Measurements from ENCODE around the gene MNDA.

Gene MNDA

GRCh38 chr1:158830074-158830677, 975 bp upstream of the MNDA start:
- no peak overlapping the region for H3K27ac ChIP-seq
- H3K27me3 ChIP-seq (ENCODE audit: control insufficient read depth, insufficient read depth, low read length), result no peaks in the 10 kb centered on the region
- H3K4me3 ChIP-seq (ENCODE audit: low read depth, low read length), result no peak overlapping the region
- H3K79me2 ChIP-seq, result no peaks in the 10 kb centered on the region
- no peaks in the 10 kb centered on the region for H3K36me3 ChIP-seq (ENCODE audit: control insufficient read depth, insufficient read depth, low read length)
- H3K9ac ChIP-seq, result no peak overlapping the region
- no peak overlapping the region for H3K4me2 ChIP-seq (ENCODE audit: low read length)
- TF ChIP-seq CTCF (IDR thresholded peaks at IDR 0.05), result no peak
- no peak overlapping the region for H2AFZ ChIP-seq
- no peaks in the 10 kb centered on the region for H3K4me1 ChIP-seq
- no peaks in the 10 kb centered on the region for H3K9me3 ChIP-seq (ENCODE audit: control insufficient read depth, low read length)

GRCh38 chr1:158833264-158833663, 2.1 kb downstream of the MNDA start:
- H3K36me3 ChIP-seq (ENCODE audit: control insufficient read depth, insufficient read depth, low read length), result no peaks in the 10 kb centered on the region
- no peaks in the 10 kb centered on the region for H3K9me3 ChIP-seq (ENCODE audit: control insufficient read depth, low read length)
- no peaks in the 10 kb centered on the region for H3K79me2 ChIP-seq
- no peak overlapping the region for H3K4me3 ChIP-seq (ENCODE audit: low read depth, low read length)
- H2AFZ ChIP-seq, result no peak overlapping the region
- no peak overlapping the region for H3K27ac ChIP-seq
- H3K9ac ChIP-seq, result no peak overlapping the region
- no peak for TF ChIP-seq CTCF (IDR thresholded peaks at IDR 0.05)
- no peaks in the 10 kb centered on the region for H3K27me3 ChIP-seq (ENCODE audit: control insufficient read depth, insufficient read depth, low read length)
- no peaks in the 10 kb centered on the region for H3K4me1 ChIP-seq
- no peak overlapping the region for H3K4me2 ChIP-seq (ENCODE audit: low read length)

GRCh38 chr1:158836038-158836437, 4.9 kb downstream of the MNDA start:
- TF ChIP-seq CTCF (IDR thresholded peaks at IDR 0.05), result no peak
- no peaks in the 10 kb centered on the region for H3K27me3 ChIP-seq (ENCODE audit: control insufficient read depth, insufficient read depth, low read length)
- H3K9ac ChIP-seq, result no peak overlapping the region
- H3K4me2 ChIP-seq (ENCODE audit: low read length), result no peak overlapping the region
- no peak overlapping the region for H2AFZ ChIP-seq
- H3K36me3 ChIP-seq (ENCODE audit: control insufficient read depth, insufficient read depth, low read length), result no peaks in the 10 kb centered on the region
- no peaks in the 10 kb centered on the region for H3K4me1 ChIP-seq
- no peak overlapping the region for H3K27ac ChIP-seq
- H3K79me2 ChIP-seq, result no peaks in the 10 kb centered on the region
- H3K9me3 ChIP-seq (ENCODE audit: control insufficient read depth, low read length), result no peaks in the 10 kb centered on the region
- no peak overlapping the region for H3K4me3 ChIP-seq (ENCODE audit: low read depth, low read length)

- no peaks in the 10 kb centered on the region for H3K36me3 ChIP-seq (ENCODE audit: control insufficient read depth, insufficient read depth, low read length)
- no peak overlapping the region for H3K4me3 ChIP-seq (ENCODE audit: low read depth, low read length)
- no peak overlapping the region for H3K4me2 ChIP-seq (ENCODE audit: low read length)
- H3K9me3 ChIP-seq (ENCODE audit: control insufficient read depth, low read length), result no peaks in the 10 kb centered on the region
- TF ChIP-seq CTCF (IDR thresholded peaks at IDR 0.05), result no peak
- H3K79me2 ChIP-seq, result no peaks in the 10 kb centered on the region
- H3K4me1 ChIP-seq, result no peaks in the 10 kb centered on the region
- no peak overlapping the region for H2AFZ ChIP-seq
- H3K9ac ChIP-seq, result no peak overlapping the region
- H3K27me3 ChIP-seq (ENCODE audit: control insufficient read depth, insufficient read depth, low read length), result no peaks in the 10 kb centered on the region
- H3K27ac ChIP-seq, result no peak overlapping the region
Measured at GRCh38 chr1:158838660-158839059, 7.5 kb downstream of the MNDA start.

- Histone ChIP-seq H2AFZ (no peak overlapping the region), H3K36me3 (ENCODE audit: control insufficient read depth, insufficient read depth, low read length) (no peaks in the 10 kb centered on the region), H3K79me2 (no peaks in the 10 kb centered on the region), H3K9ac (no peak overlapping the region), H3K27ac (no peak overlapping the region), H3K9me3 (ENCODE audit: control insufficient read depth, low read length) (no peaks in the 10 kb centered on the region), H3K4me2 (ENCODE audit: low read length) (no peak overlapping the region), H3K27me3 (ENCODE audit: control insufficient read depth, insufficient read depth, low read length) (no peaks in the 10 kb centered on the region), H3K4me3 (ENCODE audit: low read depth, low read length) (no peak overlapping the region), H3K4me1 (no peaks in the 10 kb centered on the region)
- no peak for TF ChIP-seq CTCF (IDR thresholded peaks at IDR 0.05)
Measured at GRCh38 chr1:158839566-158839965, 8.4 kb downstream of the MNDA start.
